HG02981 (cell line): ENCODE measurements around the gene NME2.

ENCODE experiments used
- ATAC-seq: cut with Tn5 transposase; IDR thresholded peaks from one replicate; pipeline ENCODE4 v1.9.1; 2021; ENCODE audit warnings: mild to moderate bottlenecking, moderate library complexity; ENCODE audit not compliant: unreplicated experiment

The NME2 gene

DNA sequence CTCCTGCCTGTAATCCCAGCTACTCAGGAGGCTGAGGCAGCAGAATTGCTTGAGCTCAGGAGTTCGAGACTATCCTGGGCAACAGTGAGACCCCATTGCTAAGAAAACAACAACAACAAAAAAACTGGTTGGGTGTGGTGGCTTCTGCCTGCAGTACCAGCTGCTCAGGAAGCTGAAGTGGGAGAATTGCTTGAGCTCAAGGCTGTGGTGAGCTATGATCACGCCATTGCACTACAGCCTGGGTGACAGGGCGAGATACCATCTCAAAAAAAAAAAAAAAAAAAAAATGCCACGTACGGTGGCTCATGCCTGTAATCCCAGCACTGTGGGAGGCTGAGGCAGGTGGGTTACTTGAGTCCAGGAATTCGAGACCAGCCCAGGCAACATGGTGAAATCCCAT is 34.1 kb downstream of the NME2 start:
- no peak for ATAC-seq

DNA sequence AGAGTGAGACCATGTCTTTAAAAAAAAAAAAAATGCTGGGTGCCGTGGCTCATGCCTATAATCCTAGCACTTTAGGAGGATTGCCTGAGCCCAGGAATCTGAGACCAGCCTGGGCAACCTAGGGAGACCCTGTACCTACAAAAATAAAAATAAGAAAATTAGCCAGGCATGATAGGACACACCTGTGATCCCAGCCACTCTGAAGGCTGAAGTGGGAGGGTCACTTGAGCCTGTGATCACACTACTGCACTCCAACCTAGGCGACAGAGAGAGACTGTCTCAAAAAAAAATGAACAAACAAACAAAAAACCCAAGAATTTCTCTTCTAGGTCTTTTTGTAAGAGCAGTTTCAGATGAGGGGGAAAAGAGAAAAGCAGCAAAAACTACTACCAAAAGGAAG is 34.6 kb downstream of the NME2 start:
- ATAC-seq: no peak

DNA sequence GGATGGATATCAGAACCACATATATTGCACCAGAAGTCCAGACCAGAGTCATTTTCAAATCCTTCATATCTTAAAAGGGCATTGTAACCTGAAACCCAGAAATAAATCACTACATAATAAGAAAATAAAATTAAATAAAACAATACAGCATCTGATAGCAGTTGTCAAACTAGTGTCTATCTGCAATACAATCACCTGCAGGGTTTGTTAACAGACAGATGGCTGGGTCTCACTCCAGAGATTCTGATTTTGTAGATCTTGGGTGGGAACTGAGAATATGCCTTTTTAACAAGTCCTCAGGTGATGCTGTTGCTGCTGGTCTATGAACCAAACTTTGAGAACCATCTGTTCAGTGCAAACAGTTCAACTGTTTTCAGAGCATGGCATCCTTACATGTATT is 37.6 kb downstream of the NME2 start:
- ATAC-seq: no peak

DNA sequence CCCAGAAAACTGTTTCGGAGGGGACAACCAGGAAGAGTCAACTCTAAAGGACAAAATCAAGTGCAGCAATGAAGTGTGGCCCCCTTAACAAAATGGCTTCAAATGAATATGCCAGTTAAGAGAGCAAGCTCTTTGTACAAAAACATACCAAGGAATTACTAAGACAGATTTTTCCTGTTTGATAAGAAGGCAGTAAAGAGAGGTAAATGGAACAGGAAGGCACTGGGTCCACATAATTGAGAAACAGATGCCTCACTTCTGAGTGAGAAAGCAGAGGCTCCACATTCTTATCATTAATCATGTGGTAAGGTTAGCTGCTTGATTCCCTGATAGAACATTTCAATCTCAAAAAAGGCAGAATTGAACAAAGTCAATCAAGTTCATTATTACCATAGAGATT is 48.7 kb downstream of the NME2 start:
- ATAC-seq: no peak

DNA sequence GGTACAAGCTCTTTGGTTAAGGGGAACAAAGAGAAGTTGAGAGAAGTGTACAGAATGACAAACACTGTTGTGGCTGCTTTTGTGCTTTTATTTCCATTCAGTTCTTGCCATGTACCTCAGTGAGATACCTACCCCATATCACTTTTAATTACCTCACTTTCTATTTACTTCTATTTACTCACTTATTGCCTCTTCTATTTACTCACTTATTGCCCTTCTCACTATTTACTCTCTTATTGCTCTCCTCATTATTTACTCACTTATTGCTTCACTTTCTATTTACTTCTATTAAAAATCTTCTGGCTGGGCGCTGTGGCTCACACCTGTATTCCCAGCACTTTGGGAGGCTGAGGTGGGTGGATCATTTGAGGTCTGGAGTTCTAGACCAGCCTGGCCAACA is 51.7 kb downstream of the NME2 start:
- no peak for ATAC-seq

DNA sequence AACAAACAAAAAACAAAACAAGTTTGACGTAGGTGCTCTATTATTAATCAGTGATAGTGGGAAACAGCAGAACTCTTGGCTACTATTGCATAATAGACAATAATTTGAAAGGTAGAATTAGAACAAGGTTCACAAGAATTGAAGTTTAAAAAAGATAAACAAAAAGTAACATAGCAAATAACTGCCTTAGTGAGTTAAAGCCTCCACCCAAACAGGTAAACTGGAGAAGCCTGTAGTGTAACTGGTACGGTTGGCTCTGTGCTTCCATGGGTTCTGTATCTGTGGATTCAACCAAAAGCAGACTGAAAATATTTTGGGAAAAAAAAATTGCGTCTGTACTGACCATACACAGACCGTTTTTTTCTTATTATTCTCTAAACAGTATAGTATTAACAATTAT is 55.1 kb downstream of the NME2 start:
- ATAC-seq: no peak
